DMS153 (cell line): ENCODE results near the gene SDS.
A peak's percentile ranks its signal among the peaks of the same experiment; 100 is the strongest.

ENCODE experiments used
- DNase-seq: peaks from one replicate; lab custom pipeline; 2025; lab: John Stamatoyannopoulos, UW

The SDS gene

DNA sequence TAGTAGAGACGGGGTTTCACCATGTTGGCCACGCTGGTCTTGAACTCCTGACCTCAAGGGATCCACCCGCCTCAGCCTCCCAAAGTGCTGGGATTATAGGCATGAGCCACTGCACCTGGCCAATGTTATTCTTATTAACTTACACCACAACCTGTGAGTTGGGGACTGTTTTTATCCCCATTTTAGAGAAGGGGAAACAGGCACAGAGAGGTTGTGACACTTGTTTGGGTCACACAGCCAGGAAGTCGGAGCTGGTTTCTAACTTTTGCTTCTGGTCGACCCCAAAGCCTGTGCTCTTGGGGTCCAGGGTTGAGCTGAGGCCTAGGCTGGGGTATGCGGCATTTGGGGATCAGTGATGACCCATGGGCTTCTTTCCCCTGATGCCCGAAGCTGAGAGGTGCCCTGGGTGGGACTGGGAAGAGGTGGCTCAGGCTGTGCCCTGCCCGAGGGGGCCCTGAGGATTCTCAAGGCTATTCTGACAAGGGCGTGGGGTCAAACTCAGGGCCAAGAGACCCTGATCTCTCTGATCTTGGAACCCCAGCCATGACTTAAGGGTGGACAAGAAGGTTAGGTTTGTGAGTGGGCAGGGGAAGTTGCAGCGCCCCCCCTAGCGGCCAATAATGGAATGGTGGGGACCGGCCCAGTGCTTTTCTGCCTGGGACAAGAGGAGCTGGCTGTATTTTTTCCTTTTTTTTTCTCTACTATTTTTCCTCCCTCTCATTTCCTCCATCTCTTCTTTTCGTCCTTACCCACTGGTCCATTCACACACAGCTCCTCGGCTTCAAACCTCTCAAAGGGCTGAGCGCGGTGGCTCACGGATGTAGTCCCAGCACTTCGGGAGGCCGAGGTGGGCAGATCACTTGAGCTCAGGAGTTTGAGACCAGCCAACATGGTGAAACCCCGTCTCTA, 21.5 kb upstream of the SDS start:
- DNase-seq = no peak

DNA sequence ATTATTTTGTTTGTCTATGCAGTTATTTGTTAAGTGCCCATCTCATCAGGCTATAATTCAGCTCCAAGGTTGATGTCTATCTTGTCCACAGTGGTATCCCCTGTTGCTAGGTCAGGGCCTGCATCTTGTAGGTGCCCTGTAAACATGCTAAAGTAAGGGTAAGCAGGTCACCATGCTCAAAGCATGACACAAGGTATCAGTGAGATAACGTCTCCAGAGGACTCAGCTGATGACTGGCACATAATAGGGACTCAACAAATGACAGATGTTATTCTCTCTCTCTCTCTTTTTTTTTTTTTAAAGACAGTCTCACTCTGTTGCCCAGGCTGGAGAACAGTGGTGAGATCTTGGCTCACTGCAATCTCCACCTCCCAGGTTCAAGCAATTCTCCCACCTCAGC, 20.8 kb upstream of the SDS start:
- DNase-seq = no peak

GRCh38 chr12:113422886-113423669, 19.4 kb upstream of the SDS start:
- DNase-seq = no peak

- DNase-seq = peak; percentile 34
Observed at GRCh38 chr12:113422030-113422885, 18.6 kb upstream of the SDS start, which contains the start of gene SDSL. Gene SDSL (plus strand): TSS chr12:113422380. CDS start chr12:113427983, 5,603 bp downstream.

DNA sequence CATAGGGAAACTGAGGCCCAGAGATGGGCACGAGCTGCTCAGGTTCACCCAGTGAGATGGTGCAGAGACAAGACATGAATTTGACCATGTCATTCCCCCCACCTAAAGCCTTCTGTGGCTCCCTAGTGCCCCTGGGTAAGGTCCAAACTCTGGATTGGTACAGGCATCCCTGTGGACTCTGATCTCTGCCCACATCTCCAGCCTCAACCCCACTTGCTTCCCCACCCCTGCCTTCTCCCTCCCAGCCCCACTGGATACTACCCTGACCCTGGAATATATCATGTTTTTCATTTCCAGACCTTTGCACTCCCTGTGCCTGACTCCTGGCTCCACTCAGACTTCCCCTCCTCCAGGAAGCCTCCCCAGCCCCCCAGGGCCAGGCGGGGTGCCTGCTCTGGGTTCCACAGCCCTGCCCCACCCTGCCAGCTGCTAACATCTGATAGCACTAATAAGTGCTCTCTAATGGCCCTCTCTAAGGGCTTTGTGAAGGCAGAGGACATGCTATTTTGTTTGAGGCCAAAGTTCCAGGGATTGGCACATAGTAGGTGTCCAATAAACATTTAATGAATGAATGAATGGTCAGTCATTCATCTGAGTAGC, 17.4 kb upstream of the SDS start:
- no peak for DNase-seq

DNA sequence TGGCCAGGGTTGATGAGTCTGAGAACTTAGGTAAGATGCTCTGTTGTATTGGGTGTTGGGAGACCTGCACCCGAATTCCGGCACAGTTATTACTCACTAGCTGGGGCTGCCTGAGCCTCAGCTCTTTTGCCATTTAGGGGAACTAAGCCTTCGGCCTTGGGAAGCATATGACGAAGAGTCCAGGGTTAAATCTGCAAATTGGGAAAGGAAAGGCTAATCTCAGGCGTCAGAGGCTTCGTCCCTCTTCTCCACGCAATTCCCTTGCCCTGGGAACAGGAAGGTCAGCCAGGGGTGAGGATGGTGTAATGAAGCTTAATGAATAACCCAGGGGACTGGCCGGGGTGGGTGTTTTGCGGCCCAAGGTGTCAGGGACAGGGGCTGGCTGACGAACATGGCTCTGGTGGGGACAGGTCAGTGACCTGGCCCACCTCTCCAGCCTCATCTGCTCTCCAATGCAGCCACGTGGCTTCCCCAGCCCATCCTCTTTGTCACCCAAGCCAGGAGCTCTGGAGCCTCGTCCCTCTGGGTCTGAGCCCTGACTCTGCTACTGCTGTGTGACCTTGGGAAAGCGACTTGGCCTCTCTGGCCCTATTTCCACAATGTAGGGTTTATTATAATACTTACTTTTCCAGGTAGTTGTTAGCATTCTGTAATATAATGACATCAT, 14.7 kb upstream of the SDS start:
- DNase-seq = no peak

- no peak for DNase-seq
Observed at GRCh38 chr12:113416091-113416754, 12.5 kb upstream of the SDS start.

- no peak for DNase-seq
Observed at GRCh38 chr12:113414519-113415038, 10.9 kb upstream of the SDS start.

- peak; percentile 18 for DNase-seq
Observed at GRCh38 chr12:113413488-113413939, 9.8 kb upstream of the SDS start.

DNA sequence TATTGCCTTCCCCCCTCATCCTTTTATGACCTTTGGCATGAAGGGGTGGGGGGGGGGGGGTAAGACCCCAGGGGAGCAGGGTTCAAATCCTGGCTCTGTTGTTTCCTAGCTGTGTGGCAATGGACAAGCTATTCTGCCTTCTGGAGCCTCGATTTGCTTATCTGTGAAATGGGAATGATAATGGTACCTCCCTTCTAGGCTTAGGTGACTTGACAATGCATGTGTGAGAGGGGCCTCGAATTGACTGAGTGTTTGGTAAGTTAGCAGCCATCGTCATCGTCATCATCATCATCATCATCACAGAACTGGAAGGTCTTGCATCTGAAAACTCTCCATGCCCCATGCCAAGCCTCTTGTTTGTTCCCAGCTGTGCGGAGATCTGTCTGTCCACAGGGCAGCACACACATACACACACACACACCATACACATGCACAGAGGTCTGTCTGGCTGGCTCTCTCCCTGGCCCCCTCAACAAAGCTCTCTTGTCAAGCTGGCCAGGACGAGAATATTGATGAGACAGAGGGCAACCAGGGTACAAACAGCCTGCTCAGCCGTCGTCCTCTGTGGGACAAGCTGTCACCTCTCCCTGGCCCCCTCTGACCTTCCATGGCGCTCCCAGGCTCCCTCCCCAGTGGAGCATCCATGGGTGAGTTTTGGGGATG, 5.9 kb upstream of the SDS start:
- no peak for DNase-seq

GRCh38 chr12:113408756-113409298, 5.1 kb upstream of the SDS start:
- DNase-seq = no peak

DNA sequence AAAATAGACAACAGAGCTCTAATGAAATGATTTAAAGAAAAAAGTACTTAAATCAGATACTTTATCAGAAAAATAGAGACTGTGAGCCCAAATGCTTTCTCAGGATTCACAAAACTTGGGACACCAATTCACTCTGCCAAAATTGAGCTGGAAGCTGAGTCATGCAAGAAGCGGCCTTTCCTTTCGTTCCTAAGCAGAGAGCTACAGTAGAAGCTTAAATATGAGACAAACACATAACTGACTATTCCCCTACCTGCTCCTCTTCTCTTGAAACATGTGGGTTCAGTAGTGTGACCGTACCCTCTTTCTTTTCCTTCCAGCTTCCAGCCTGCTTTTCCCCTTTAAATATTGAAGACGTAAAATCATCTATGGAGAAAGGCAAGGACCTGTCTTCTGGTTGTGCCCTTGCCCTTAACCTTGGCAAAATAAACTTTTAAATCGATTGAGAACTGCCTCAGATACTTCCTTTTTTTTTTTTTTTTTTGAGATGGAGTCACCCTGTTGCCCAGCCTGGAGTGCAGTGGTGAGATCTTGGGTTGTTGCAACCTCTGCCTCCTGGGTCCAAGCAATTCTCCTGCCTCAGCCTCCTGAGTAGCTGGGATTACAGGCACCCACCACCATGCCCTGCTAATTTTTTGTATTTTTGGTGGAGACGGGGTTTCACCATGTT, 4.4 kb upstream of the SDS start:
- no peak for DNase-seq

GRCh38 chr12:113405694-113406093, 2.0 kb upstream of the SDS start:
- DNase-seq = no peak

DNA sequence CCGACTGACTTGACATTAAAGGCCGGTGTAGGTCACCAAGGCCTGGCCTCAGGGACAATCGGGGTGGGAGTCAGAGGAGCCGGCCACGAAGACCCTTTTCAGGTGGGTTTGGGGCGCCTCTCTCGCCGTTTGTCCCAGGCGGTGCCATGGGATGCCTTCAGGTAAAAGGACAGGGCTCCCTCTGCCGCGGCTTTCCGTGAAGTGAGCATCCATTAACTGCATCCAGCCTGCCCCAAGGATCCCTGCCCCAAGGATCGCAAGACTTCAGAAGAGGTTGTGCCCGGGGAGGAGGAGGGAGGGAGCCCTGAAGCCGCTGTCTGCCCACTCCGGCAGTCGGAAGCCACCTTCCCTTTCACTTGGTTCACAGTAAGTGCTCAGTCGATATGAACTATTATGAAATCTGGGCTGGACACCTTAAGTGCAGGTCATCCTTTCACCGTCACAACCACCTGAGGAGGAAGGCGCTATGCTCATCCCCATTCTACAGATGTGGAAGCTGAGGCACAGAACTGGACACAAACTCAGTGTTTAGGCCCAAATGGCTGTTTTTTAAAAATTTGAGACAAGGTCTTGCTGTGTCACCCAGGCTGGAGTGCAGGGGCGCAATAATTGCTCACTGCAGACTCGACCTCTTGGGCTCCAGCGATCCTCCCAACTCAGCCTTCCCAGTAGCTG, 964 bp downstream of the SDS start:
- no peak for DNase-seq

GRCh38 chr12:113401066-113402000, 2.4 kb downstream of the SDS start:
- DNase-seq = no peak

GRCh38 chr12:113400362-113400761, 3.3 kb downstream of the SDS start:
- DNase-seq = no peak

DNA sequence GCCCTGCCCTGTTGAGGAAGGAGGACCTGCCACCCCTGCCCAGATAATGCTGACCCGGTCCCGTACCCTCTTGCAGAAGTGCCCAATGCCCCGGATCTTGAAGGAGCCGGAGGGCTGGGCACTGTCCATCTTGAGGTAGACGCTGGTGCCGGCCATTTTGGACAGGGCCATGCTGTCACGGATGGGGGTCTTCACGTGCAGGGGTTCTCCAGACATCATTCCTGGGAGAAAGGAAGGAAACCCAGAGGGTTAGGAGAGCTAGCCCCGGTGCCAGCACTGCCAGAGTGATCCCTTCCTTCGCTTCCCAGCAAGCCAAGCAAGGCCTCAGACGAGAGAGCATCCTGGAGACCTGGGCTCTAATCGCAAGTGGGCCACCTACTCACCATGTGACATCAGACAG, 4.2 kb downstream of the SDS start:
- DNase-seq = no peak
